ENCODE data around the gene MTMR11. TPM values are rescaled to one million over a fixed set of nuclear protein-coding genes. Genes with fewer than 3 reads are reported as not detected.

MTMR11 gene
- total RNA-seq, 1 experiment from 2014 or later, result 16.0 TPM

DNA sequence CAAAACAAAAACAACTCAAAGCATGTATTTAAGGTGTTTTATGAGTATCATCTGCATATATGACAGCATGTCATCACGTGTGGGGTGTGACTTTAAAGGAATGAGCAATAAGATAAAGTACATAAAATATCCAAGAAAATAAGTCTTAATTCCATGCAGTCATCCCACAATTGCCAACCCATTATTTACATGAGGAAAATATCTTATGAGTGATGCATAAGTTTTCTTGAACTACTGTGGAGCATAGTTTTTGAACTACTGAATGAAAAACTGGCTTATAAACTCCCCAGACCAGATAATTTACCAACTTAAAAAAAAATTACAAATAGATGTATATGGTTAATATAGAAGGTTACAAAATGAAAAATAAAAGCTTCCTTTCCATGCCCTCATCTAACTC lies 29.7 kb upstream of the MTMR11 start:
- Histone ChIP-seq H3K4me1 (replicated peaks; ENCODE audit: insufficient read depth) (peaks cover 7% of the 10 kb centered on the region), H3K27me3 (ENCODE audit: insufficient read depth, low read depth) (no peaks in the 10 kb centered on the region), H3F3A (ENCODE audit: insufficient read depth, low read depth) (peaks cover 29% of the 10 kb centered on the region), H3K27ac (no peak overlapping the region), H3K9me3 (ENCODE audit: insufficient read depth, low read depth) (no peaks in the 10 kb centered on the region), H2AFZ (no peak overlapping the region), H3K36me3 (ENCODE audit: low read depth) (peaks cover 24% of the 10 kb centered on the region), H4K20me1 (ENCODE audit: insufficient read depth) (no peaks in the 10 kb centered on the region; the same call in 1 of the 2 replicates), H3K4me2 (no peak overlapping the region), H3K9me2 (ENCODE audit: insufficient read depth) (no peaks in the 10 kb centered on the region), H3K79me2 (ENCODE audit: low read depth) (no peaks in the 10 kb centered on the region), H3K4me3 (no peak overlapping the region)
- ChIA-PET CTCF (no interaction called here), POLR2A (ENCODE audit: unreplicated experiment) (no interaction called here)
- no TSS peak for BruUV-seq (replicated peaks)
- intact Hi-C loops (cut with micrococcal nuclease; ENCODE audit: unreplicated experiment), result no loop called here
- DNase-seq, result no peak
- TF ChIP-seq EZH2 (IDR thresholded peaks at IDR 0.05; ENCODE audit: low read depth), result no peak
- TF ChIP-seq, protein P1, sequence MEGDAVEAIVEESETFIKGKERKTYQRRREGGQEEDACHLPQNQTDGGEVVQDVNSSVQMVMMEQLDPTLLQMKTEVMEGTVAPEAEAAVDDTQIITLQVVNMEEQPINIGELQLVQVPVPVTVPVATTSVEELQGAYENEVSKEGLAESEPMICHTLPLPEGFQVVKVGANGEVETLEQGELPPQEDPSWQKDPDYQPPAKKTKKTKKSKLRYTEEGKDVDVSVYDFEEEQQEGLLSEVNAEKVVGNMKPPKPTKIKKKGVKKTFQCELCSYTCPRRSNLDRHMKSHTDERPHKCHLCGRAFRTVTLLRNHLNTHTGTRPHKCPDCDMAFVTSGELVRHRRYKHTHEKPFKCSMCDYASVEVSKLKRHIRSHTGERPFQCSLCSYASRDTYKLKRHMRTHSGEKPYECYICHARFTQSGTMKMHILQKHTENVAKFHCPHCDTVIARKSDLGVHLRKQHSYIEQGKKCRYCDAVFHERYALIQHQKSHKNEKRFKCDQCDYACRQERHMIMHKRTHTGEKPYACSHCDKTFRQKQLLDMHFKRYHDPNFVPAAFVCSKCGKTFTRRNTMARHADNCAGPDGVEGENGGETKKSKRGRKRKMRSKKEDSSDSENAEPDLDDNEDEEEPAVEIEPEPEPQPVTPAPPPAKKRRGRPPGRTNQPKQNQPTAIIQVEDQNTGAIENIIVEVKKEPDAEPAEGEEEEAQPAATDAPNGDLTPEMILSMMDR (conservative IDR thresholded peaks at IDR 0.05), result no peak

DNA sequence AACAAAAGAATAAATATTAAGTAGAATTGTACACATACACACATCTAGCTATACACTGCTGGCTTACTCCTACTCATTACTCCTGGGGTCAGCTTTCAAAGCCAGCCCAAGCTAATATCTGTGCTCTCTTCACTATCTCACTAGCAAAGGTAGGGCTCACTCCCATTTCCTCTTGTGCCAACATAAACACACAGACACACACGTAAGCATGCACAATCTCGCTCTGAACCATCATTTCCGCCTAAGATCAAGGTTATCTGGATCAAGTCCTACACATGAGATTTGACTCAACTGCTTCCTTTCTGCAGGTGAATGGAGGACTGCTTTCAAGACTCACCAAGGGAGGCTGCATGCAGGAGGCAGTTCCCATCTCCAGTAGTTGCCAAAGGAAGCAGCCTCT lies 28.8 kb upstream of the MTMR11 start:
- DNase-seq, result no peak
- H3K9me3 ChIP-seq (ENCODE audit: insufficient read depth, low read depth), result no peaks in the 10 kb centered on the region
- H3K27ac ChIP-seq, result no peak overlapping the region
- intact Hi-C loops (cut with micrococcal nuclease; ENCODE audit: unreplicated experiment), result no loop called here
- peaks cover 24% of the 10 kb centered on the region for H3K36me3 ChIP-seq (ENCODE audit: low read depth)
- no peak for TF ChIP-seq EZH2 (IDR thresholded peaks at IDR 0.05; ENCODE audit: low read depth)
- TF ChIP-seq, protein P1 (conservative IDR thresholded peaks at IDR 0.05), result no peak
- H3K4me2 ChIP-seq, result no peak overlapping the region
- no peaks in the 10 kb centered on the region for H3K79me2 ChIP-seq (ENCODE audit: low read depth)
- no peaks in the 10 kb centered on the region for H3K27me3 ChIP-seq (ENCODE audit: insufficient read depth, low read depth)
- H3K4me1 ChIP-seq (replicated peaks; ENCODE audit: insufficient read depth), result peaks cover 7% of the 10 kb centered on the region
- ChIA-PET CTCF (interaction anchor here (0.6 kb wide), 1 partner anchor 85 kb away, joined by 4 read pairs; no protein-coding TSS in a partner anchor), POLR2A (ENCODE audit: unreplicated experiment) (no interaction called here)
- no TSS peak for BruUV-seq (replicated peaks)
- peaks cover 24% of the 10 kb centered on the region for H3F3A ChIP-seq (ENCODE audit: insufficient read depth, low read depth)
- H3K9me2 ChIP-seq (ENCODE audit: insufficient read depth), result no peaks in the 10 kb centered on the region
- H2AFZ ChIP-seq, result no peak overlapping the region
- no peaks in the 10 kb centered on the region for H4K20me1 ChIP-seq (ENCODE audit: insufficient read depth)
- H3K4me3 ChIP-seq, result no peak overlapping the region

DNA sequence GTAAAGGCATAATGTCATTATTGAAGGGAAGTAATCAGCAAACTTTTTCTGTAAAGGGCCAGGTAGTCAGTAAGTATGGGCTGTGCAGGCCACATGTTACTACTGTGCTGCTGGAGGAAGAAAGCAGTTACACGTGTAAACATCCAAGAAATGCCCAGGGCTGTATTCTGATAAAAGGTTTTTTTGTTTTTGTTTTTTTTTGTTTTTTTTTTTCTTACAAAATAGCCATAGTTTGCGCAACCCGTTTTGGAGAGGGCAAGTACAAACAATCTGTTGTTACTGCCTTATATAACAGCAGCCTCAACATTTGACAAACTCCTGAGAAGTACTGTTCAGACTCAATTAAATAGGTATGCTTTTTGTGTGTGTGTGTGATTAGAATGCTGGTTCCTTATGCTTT lies 26.7 kb upstream of the MTMR11 start:
- Histone ChIP-seq H3F3A (ENCODE audit: insufficient read depth, low read depth) (peaks cover 24% of the 10 kb centered on the region), H3K79me2 (ENCODE audit: low read depth) (no peaks in the 10 kb centered on the region), H3K36me3 (ENCODE audit: low read depth) (peaks cover 17% of the 10 kb centered on the region), H3K4me2 (no peak overlapping the region), H3K27me3 (ENCODE audit: insufficient read depth, low read depth) (no peaks in the 10 kb centered on the region), H3K4me3 (no peak overlapping the region), H4K20me1 (ENCODE audit: insufficient read depth) (no peaks in the 10 kb centered on the region), H3K4me1 (replicated peaks; ENCODE audit: insufficient read depth) (peaks cover 7% of the 10 kb centered on the region), H3K9me2 (ENCODE audit: insufficient read depth) (no peaks in the 10 kb centered on the region), H2AFZ (no peak overlapping the region), H3K9me3 (ENCODE audit: insufficient read depth, low read depth) (no peaks in the 10 kb centered on the region), H3K27ac (peak overlapping the region; percentile 52; the same call in 1 of the 2 replicates)
- no TSS peak for BruUV-seq (replicated peaks)
- ChIA-PET POLR2A (ENCODE audit: unreplicated experiment) (no interaction called here), CTCF (no interaction called here)
- TF ChIP-seq EZH2 (IDR thresholded peaks at IDR 0.05; ENCODE audit: low read depth), result no peak
- TF ChIP-seq, protein P1 (conservative IDR thresholded peaks at IDR 0.05), result no peak
- intact Hi-C loops (cut with micrococcal nuclease; ENCODE audit: unreplicated experiment), result loop anchor here (2.0 to 5.0 kb wide), 2 partner anchors 75 to 104 kb away; partner anchors contain the start of gene VPS45
- peak in 1 of 2 experiments; percentile 42 for DNase-seq

Measured in PC-9 (cell line).